IMR-90 (cell line): ENCODE results near the gene SOX4. TPM values are rescaled to one million over a fixed set of nuclear protein-coding genes. Genes with fewer than 3 reads are reported as not detected.

Experiments
- ATAC-seq: fragments of 200-7000 bp; cut with Tn5 transposase; 2 replicates; pipeline ENCODE4 v1.9.1; 2020; ENCODE audit warnings: low read depth, mild to moderate bottlenecking, moderate library complexity
- BruUV-seq: library from RNA; stranded (reverse); fragments of 400-500 nt; replicated peaks from 2 replicates; lab custom pipeline; 2021; lab: Mats Ljungman, UMichigan
- CTCF ChIA-PET: fragments of 300-600 bp; formaldehyde crosslinking; extraction: SDS; loops from one replicate; lab custom pipeline; 2021; ENCODE audit warnings: antibody characterized with exemption; lab: Yijun Ruan, JAX
- POLR2A ChIA-PET: fragments of 300-600 bp; sonication (Branson Sonifier 250); formaldehyde crosslinking; loops from one replicate; lab custom pipeline; 2022; ENCODE audit warnings: antibody characterized with exemption; ENCODE audit not compliant: unreplicated experiment; lab: Charles Lee
- DNase-seq: peaks from one replicate; pipeline ENCODE4 v3.0.0; 2013
- H2AFZ ChIP-seq: replicated peaks from 2 replicates; pipeline ENCODE3; 2013; ENCODE audit warnings: low read length, mild to moderate bottlenecking; ENCODE audit not compliant: poor library complexity
- H2AK5ac ChIP-seq: 2 replicates; pipeline ENCODE4 v1.6.1; 2013; ENCODE audit warnings: low read depth, low read length, inconsistent platforms
- H2AK9ac ChIP-seq: replicated peaks from 2 replicates; pipeline ENCODE3; 2013; ENCODE audit warnings: mild to moderate bottlenecking, low read depth, low read length, moderate library complexity; ENCODE audit not compliant: poor library complexity
- H2BK120ac ChIP-seq: 2 replicates; pipeline ENCODE4 v1.6.1; 2013; ENCODE audit warnings: low read depth, low read length, inconsistent platforms
- H2BK15ac ChIP-seq: 3 replicates; pipeline ENCODE4 v1.6.1; 2013; ENCODE audit warnings: low read depth, low read length, inconsistent platforms
- H2BK20ac ChIP-seq: 2 replicates; pipeline ENCODE4 v1.6.1; 2013; ENCODE audit warnings: low read depth, mild to moderate bottlenecking, inconsistent platforms, low read length, moderate library complexity
- H2BK5ac ChIP-seq: 2 replicates; pipeline ENCODE4 v1.6.1; 2013; ENCODE audit warnings: mild to moderate bottlenecking, low read depth, low read length, inconsistent platforms; ENCODE audit not compliant: poor library complexity, severe bottlenecking
- H3K14ac ChIP-seq: replicated peaks from 2 replicates; pipeline ENCODE4 v1.6.1; 2013; ENCODE audit warnings: low read depth, low read length, inconsistent platforms
- H3K18ac ChIP-seq: 2 replicates; pipeline ENCODE4 v1.6.1; 2013; ENCODE audit warnings: low read depth, low read length, control low read depth
- H3K23ac ChIP-seq: 2 replicates; pipeline ENCODE4 v1.6.1; 2013; ENCODE audit warnings: low read depth, low read length, inconsistent platforms
- H3K27ac ChIP-seq: 2 replicates; pipeline ENCODE4 v1.5.1; 2013; ENCODE audit warnings: mild to moderate bottlenecking, control low read depth, low read length; ENCODE audit not compliant: insufficient read depth
- H3K27me3 ChIP-seq: 2 replicates; pipeline ENCODE4 v1.6.1; 2013; ENCODE audit warnings: low read length; ENCODE audit not compliant: control insufficient read depth, insufficient read depth
- H3K36me3 ChIP-seq: 2 replicates; pipeline ENCODE4 v1.6.1; 2013; ENCODE audit warnings: low read length, mixed read lengths; ENCODE audit not compliant: control insufficient read depth, insufficient read depth
- H3K4ac ChIP-seq: 2 replicates; pipeline ENCODE4 v1.6.1; 2013; ENCODE audit warnings: low read depth, low read length, inconsistent platforms
- H3K4me1 ChIP-seq: 2 replicates; pipeline ENCODE4 v1.6.1; 2013; ENCODE audit warnings: low read length, mixed read lengths; ENCODE audit not compliant: control insufficient read depth, insufficient read depth
- H3K4me2 ChIP-seq: 2 replicates; pipeline ENCODE4 v1.6.1; 2013; ENCODE audit warnings: low read depth, mild to moderate bottlenecking, control low read depth, low read length, moderate library complexity
- H3K4me3 ChIP-seq: 2 replicates; pipeline ENCODE4 v1.5.1; 2013; ENCODE audit warnings: low read depth, mild to moderate bottlenecking, control low read depth, low read length, moderate library complexity; ENCODE audit not compliant: insufficient read depth
- H3K56ac ChIP-seq: 2 replicates; pipeline ENCODE4 v1.6.1; 2013; ENCODE audit warnings: low read length, inconsistent platforms; ENCODE audit not compliant: insufficient read depth; ENCODE audit errors: extremely low read depth
- H3K79me1 ChIP-seq, 2 experiments: 2 replicates each; pipeline ENCODE4 v1.6.1; 2013; ENCODE audit warnings: low read length in 2 of 2, inconsistent platforms in 1 of 2, low read depth in 1 of 2
- H3K9ac ChIP-seq: 2 replicates; pipeline ENCODE4 v1.6.1; 2013; ENCODE audit warnings: low read depth, low read length, control low read depth
- H3K9me1 ChIP-seq: 2 replicates; pipeline ENCODE4 v1.6.1; 2013; ENCODE audit warnings: low read length, inconsistent platforms; ENCODE audit not compliant: insufficient read depth
- H3K9me3 ChIP-seq: 2 replicates; pipeline ENCODE4 v1.6.1; 2013; ENCODE audit warnings: low read length; ENCODE audit not compliant: control insufficient read depth, insufficient read depth
- H4K20me1 ChIP-seq: 2 replicates; pipeline ENCODE4 v1.6.1; 2013; ENCODE audit warnings: low read length, inconsistent platforms; ENCODE audit not compliant: insufficient read depth
- H4K5ac ChIP-seq: 2 replicates; pipeline ENCODE4 v1.6.1; 2013; ENCODE audit warnings: mild to moderate bottlenecking, low read depth, low read length, control low read depth
- H4K8ac ChIP-seq, 2 experiments: 2 replicates each; pipeline ENCODE4 v1.6.1; 2013; ENCODE audit warnings: low read depth in 2 of 2, low read length in 2 of 2, control low read depth in 1 of 2, inconsistent platforms in 1 of 2
- H4K91ac ChIP-seq: 2 replicates; pipeline ENCODE4 v1.6.1; 2013; ENCODE audit warnings: low read depth, low read length, inconsistent platforms; ENCODE audit not compliant: insufficient read depth
- CEBPB ChIP-seq: IDR thresholded peaks from 2 replicates; pipeline ENCODE4 v1.6.1; 2012; ENCODE audit warnings: low read depth, low read length, improper control_type of control experiment
- RFX5 ChIP-seq: IDR thresholded peaks from 2 replicates; pipeline ENCODE4 v1.8.0; 2012; ENCODE audit warnings: low read depth, mild to moderate bottlenecking, low read length, moderate library complexity
- WGBS, 2 experiments: methylation state at CpG; one replicate each; pipeline versions ENCODE4 v1.1.5 to v1.1.7; 2013; ENCODE audit warnings: missing lambda C conversion rate in 2 of 2; ENCODE audit not compliant: insufficient read length in 1 of 2; ENCODE audit errors: extremely low coverage in 2 of 2; 5-methylcytosine and 5-hydroxymethylcytosine counted together
- dilution Hi-C: fragments of 300-500 bp; cut with HindIII; formaldehyde crosslinking; loops from one replicate; pipeline ENCODE4 v1.14.3; 2018; ENCODE audit warnings: low sequenced_read_pairs; ENCODE audit not compliant: unreplicated experiment
- in situ Hi-C: fragments of 300-500 bp; cut with MboI; formaldehyde crosslinking; loops from 3 replicates; pipeline ENCODE4 v1.14.3; 2019; ENCODE audit warnings: low sequenced_read_pairs, inconsistent platforms, mixed read lengths
- intact Hi-C: fragments of 100-400 bp; cut with micrococcal nuclease; formaldehyde crosslinking; loops from 2 replicates; pipeline ENCODE4 v1.10.0; 2022
- polyA plus RNA-seq, 3 experiments: library from polyadenylated mRNA; depleted of rRNA; stranded (reverse); fragments of >200 nt; gene quantifications; 2 replicates each; pipeline ENCODE4 v1.2.3, GENCODE V29; 2012; ENCODE audit warnings: low replicate concordance in 1 of 3
- total RNA-seq: library from RNA; depleted of rRNA; stranded (reverse); fragments of >200 nt; gene quantifications from 2 replicates; pipeline ENCODE4 v1.2.3, GENCODE V29; 2012

The SOX4 gene
- total and polyA plus RNA-seq, 2 of the 4 experiments (the other 2 are of a cell fraction) = 4.7 to 4.8 TPM

- Histone ChIP-seq H3K27me3 (no peaks in the 10 kb centered on the region), H2AK5ac (no peak overlapping the region), H4K8ac (no peak overlapping the region; a peak in 1 of 4 replicates), H3K79me1 (no peaks in the 10 kb centered on the region), H2AK9ac (no peak overlapping the region), H3K36me3 (no peaks in the 10 kb centered on the region), H3K4me2 (no peak overlapping the region), H4K20me1 (no peaks in the 10 kb centered on the region), H2BK20ac (no peak overlapping the region), H2AFZ (no peak overlapping the region), H2BK15ac (no peak overlapping the region), H2BK120ac (no peak overlapping the region), H3K23ac (peak overlapping the region; percentile 72; the same call in 1 of the 2 replicates), H4K5ac (no peak overlapping the region), H3K9me3 (no peaks in the 10 kb centered on the region), H4K91ac (no peak overlapping the region), H3K4me1 (peaks cover 3% of the 10 kb centered on the region; the same call in 1 of the 2 replicates), H3K4ac (no peak overlapping the region), H3K9ac (no peak overlapping the region), H3K4me3 (no peak overlapping the region), H3K27ac (no peak overlapping the region), H3K56ac (no peak overlapping the region), H2BK5ac (no peak overlapping the region), H3K18ac (no peak overlapping the region), H3K14ac (no peak overlapping the region), H3K9me1 (0 out of 2 replicates have a peak, but pooled peaks cover 2% of the 10 kb centered on the region)
- WGBS, 2 experiments = no CpG with 5 or more reads among the region's 3 CpGs
- dilution Hi-C loops = no loop called here
- no peak for ATAC-seq
- no peak for TF ChIP-seq RFX5
- TF ChIP-seq CEBPB = peak; percentile 63
- in situ Hi-C loops = loop anchor here (5.0 to 10.0 kb wide), 4 partner anchors 581 to 1859 kb away; no protein-coding TSS in a partner anchor
- BruUV-seq = no TSS peak
- DNase-seq = no peak
- CTCF ChIA-PET = interaction anchor here (0.5 kb wide), 1 partner anchor 672 kb away, joined by 4 read pairs; no protein-coding TSS in a partner anchor
- intact Hi-C loops = loop anchor here (5.0 to 10.0 kb wide), 3 partner anchors 481 to 1184 kb away; partner anchors contain the start of gene E2F3
- POLR2A ChIA-PET = no interaction called here
Observed at GRCh38 chr6:21586300-21586699, 7.3 kb upstream of the SOX4 start.
